Prostate gland (tissue), 2 donors: Measurements from ENCODE around the gene SACM1L. TPM values are rescaled to one million over a fixed set of nuclear protein-coding genes. Genes with fewer than 3 reads are reported as not detected.

Source experiments
- DNase-seq: peaks from one replicate; pipeline ENCODE4 v3.0.0-alpha.2; 2019; ENCODE audit warnings: low spot score
- H3K27ac ChIP-seq, 2 donors: fragments of 200-600 bp; sonication (generic); 2 replicates each; pipeline ENCODE4 v1.5.1; 2017 to 2019
- H3K27me3 ChIP-seq: fragments of 200-600 bp; sonication (generic); replicated peaks from 2 replicates; pipeline ENCODE4 v1.5.1; 2019; ENCODE audit not compliant: insufficient read depth
- H3K36me3 ChIP-seq, 2 donors: fragments of 200-600 bp; sonication (generic); 1 replicate in 1 of 2; 2 replicates in 1 of 2; pipeline versions ENCODE4 v1.5.1 to v1.8.1; 2017 to 2019
- H3K4me1 ChIP-seq: fragments of 200-600 bp; sonication (generic); replicated peaks from 2 replicates; pipeline ENCODE4 v1.5.1; 2019
- H3K4me3 ChIP-seq, 2 donors: fragments of 200-600 bp; sonication (generic); 2 replicates each; pipeline ENCODE4 v1.5.1; 2017 to 2019
- H3K9me3 ChIP-seq: fragments of 200-600 bp; sonication (generic); 2 replicates; pipeline ENCODE4 v1.5.1; 2017
- POLR2A ChIP-seq: fragments of 450-650 bp; IDR thresholded peaks from one replicate; pipeline ENCODE4 v1.6.1; 2016; ENCODE audit warnings: antibody characterized with exemption, mild to moderate bottlenecking
- POLR2AphosphoS5 ChIP-seq: sonication (generic); formaldehyde crosslinking; IDR thresholded peaks from one replicate; pipeline ENCODE4 v1.6.1; 2017; ENCODE audit warnings: antibody characterized with exemption
- WGBS: methylation state at CpG from one replicate; pipeline ENCODE4 v1.1.5; 2018; 5-methylcytosine and 5-hydroxymethylcytosine counted together
- intact Hi-C: fragments of 100-400 bp; cut with DNase I; formaldehyde crosslinking; loops from one replicate; pipeline ENCODE4 v1.14.2; 2022
- total RNA-seq, 2 donors: library from RNA; depleted of rRNA; stranded (reverse); fragments of >200 nt; gene quantifications; one replicate each; pipeline ENCODE4 v1.1.0, GENCODE V29; 2016
- TF ChIP-seq, protein P1 (sequence below), 4 experiments: fragments of 200-600 bp in 2 of 4; fragments of 450-650 bp in 2 of 4; sonication (generic) in 2 of 4; IDR thresholded peaks; 1 replicate in 3 of 4; 2 replicates in 1 of 4; pipeline ENCODE4 v1.5.1; 2016 to 2019; ENCODE audit warnings: antibody characterized with exemption in 4 of 4, mild to moderate bottlenecking in 2 of 4, moderate library complexity in 2 of 4

SACM1L gene
- total RNA-seq, 2 donors from 2014 or later, result 56.6 to 62.8 TPM

DNA sequence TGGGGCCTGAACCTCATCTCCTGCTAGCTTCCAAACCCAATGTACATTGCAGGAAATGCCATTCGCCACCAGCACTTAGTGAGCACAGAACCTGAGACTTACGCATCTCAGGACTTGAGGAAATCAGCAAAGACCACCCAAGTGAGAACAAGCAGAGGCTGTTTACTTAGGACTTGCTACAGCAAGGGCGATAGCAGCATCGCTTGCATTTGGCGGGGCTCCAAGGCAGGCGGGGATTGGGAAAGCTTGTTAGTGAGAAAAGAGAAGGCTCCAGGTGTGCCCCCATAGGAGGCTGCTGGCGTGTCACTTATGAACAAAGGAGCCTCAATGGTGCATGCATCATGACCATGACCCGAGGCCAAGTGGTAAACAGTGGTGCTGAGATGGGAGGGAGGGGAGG is 87.4 kb downstream of the SACM1L start:
- Histone ChIP-seq H3K27ac (no peak overlapping the region), H3K4me1 (no peaks in the 10 kb centered on the region), H3K4me3 (no peak overlapping the region), H3K27me3 (no peaks in the 10 kb centered on the region), H3K9me3 (no peaks in the 10 kb centered on the region), H3K36me3 (no peaks in the 10 kb centered on the region)
- TF ChIP-seq POLR2AphosphoS5 (no peak), POLR2A (no peak)
- TF ChIP-seq, protein P1, sequence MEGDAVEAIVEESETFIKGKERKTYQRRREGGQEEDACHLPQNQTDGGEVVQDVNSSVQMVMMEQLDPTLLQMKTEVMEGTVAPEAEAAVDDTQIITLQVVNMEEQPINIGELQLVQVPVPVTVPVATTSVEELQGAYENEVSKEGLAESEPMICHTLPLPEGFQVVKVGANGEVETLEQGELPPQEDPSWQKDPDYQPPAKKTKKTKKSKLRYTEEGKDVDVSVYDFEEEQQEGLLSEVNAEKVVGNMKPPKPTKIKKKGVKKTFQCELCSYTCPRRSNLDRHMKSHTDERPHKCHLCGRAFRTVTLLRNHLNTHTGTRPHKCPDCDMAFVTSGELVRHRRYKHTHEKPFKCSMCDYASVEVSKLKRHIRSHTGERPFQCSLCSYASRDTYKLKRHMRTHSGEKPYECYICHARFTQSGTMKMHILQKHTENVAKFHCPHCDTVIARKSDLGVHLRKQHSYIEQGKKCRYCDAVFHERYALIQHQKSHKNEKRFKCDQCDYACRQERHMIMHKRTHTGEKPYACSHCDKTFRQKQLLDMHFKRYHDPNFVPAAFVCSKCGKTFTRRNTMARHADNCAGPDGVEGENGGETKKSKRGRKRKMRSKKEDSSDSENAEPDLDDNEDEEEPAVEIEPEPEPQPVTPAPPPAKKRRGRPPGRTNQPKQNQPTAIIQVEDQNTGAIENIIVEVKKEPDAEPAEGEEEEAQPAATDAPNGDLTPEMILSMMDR (IDR thresholded peaks at IDR 0.05), result no peak
- 29% methylated on average over 8 of the region's 8 CpGs for WGBS
- intact Hi-C loops, result no loop called here
- no peak for DNase-seq

DNA sequence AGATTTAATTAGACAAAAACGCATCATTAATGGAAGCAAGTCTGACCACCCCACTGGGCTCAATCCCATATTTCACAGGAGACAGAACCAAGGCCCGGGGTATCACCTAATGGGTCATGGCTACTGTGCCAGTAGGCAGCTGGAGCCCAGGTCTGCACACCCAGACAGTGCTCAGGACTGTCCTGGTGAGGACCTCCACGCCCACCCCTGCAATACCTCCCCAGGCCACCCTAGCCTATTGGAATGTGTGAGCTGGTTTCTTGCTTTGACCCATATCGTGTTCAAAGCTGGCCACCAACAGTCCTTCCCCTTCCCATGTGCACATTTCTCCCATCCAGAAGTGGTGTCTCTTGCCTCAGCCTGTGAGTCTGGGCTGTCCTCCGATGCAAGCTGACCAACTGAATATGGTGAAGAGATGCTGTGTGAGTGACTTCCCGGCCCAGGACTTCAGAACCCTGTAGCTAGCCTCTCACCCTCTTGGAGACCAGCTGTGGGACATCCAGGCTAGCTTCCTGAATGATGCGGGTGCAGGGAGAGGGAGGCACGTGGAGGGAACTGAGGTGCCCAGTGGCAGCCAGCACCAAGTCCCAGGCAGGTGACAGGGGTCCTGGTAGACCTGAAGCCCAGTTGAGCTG is 88.0 kb downstream of the SACM1L start:
- 86% methylated on average over 8 of the region's 8 CpGs for WGBS
- TF ChIP-seq, protein P1 (IDR thresholded peaks at IDR 0.05), result no peak
- TF ChIP-seq POLR2AphosphoS5, result no peak
- Histone ChIP-seq H3K27me3 (no peaks in the 10 kb centered on the region), H3K9me3 (no peaks in the 10 kb centered on the region), H3K36me3 (no peaks in the 10 kb centered on the region), H3K4me3 (no peak overlapping the region), H3K27ac (no peak overlapping the region), H3K4me1 (no peaks in the 10 kb centered on the region)
- DNase-seq, result no peak
- intact Hi-C loops, result no loop called here

DNA sequence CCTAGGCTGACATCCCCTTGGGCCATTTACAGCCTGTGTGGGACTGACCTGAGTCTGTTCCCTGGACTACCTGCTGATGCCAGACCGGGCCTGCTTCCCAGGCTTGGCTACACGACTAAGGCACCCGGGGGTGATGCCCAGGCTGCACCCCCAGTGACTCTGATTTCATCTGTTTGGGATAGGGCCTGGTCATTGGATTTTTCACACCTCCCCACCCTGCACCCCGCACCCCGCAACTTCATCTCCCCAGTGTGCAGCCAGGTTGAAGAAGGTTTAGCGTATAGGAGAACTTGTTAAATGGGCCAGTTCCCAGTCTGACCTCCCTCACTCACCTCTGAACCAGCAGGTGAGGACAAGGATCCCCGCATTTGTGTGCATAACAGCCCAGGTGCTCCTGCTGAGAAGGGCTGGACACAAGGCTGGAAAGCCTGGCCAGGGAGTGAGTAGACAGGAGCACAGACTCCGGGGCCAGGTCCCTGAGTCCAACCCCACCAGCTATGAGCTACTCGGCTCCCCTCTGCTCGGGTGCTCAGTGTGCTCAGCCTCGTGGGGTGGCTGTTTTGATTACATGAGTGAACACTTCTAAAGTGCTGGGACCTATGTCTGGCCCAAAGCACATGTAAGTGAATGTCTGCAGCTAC is 88.7 kb downstream of the SACM1L start:
- intact Hi-C loops, result no loop called here
- no peaks in the 10 kb centered on the region for H3K4me1 ChIP-seq
- H3K36me3 ChIP-seq, result no peaks in the 10 kb centered on the region
- DNase-seq, result no peak
- TF ChIP-seq, protein P1 (IDR thresholded peaks at IDR 0.05), result no peak
- TF ChIP-seq POLR2A, result no peak
- no peak for TF ChIP-seq POLR2AphosphoS5
- H3K9me3 ChIP-seq, result no peaks in the 10 kb centered on the region
- no peak overlapping the region for H3K27ac ChIP-seq
- no peak overlapping the region for H3K4me3 ChIP-seq
- H3K27me3 ChIP-seq, result no peaks in the 10 kb centered on the region
- 80% methylated on average over 11 of the region's 11 CpGs for WGBS

DNA sequence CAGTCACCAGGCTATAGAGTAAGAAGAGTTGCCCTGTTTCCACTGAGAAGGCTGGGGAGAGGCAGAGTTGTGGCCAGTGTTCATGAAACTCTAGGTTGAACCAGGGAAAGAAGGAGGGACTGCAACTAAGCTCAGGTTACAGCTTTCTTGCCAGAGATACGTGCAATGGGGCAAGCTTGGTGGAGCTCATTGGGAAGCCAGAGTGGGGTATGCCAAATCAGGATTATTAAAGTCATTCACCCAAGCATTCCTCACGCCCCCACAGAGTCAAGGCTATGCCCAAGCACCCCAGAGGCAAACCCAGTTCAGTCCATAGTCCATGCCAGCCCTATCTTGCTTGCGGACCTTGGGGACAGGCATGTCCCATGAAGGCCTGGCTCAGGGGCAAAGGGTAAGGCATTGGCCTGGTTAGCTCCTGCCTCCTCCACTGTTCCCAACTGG is 89.6 kb downstream of the SACM1L start:
- 60% methylated on average over 3 of the region's 3 CpGs for WGBS
- H3K4me3 ChIP-seq, result no peak overlapping the region
- DNase-seq, result no peak
- H3K4me1 ChIP-seq, result no peaks in the 10 kb centered on the region
- H3K36me3 ChIP-seq, result no peaks in the 10 kb centered on the region
- H3K27me3 ChIP-seq, result no peaks in the 10 kb centered on the region
- TF ChIP-seq, protein P1 (IDR thresholded peaks at IDR 0.05), result no peak
- TF ChIP-seq POLR2AphosphoS5, result no peak
- no peak for TF ChIP-seq POLR2A
- intact Hi-C loops, result no loop called here
- no peaks in the 10 kb centered on the region for H3K9me3 ChIP-seq
- no peak overlapping the region for H3K27ac ChIP-seq
